ENCODE results near the gene NEURL1. TPM values are rescaled to one million over a fixed set of nuclear protein-coding genes. Genes with fewer than 3 reads are reported as not detected.
"Not testable (repeated sequence)": the region's sequence is repeated elsewhere in the genome, so short reads cannot be mapped to it uniquely, and the experiment has no call there.

NEURL1 gene
- total RNA-seq, 3 donors from 2014 or later = 15.9 to 68.7 (median 42.9) TPM

DNA sequence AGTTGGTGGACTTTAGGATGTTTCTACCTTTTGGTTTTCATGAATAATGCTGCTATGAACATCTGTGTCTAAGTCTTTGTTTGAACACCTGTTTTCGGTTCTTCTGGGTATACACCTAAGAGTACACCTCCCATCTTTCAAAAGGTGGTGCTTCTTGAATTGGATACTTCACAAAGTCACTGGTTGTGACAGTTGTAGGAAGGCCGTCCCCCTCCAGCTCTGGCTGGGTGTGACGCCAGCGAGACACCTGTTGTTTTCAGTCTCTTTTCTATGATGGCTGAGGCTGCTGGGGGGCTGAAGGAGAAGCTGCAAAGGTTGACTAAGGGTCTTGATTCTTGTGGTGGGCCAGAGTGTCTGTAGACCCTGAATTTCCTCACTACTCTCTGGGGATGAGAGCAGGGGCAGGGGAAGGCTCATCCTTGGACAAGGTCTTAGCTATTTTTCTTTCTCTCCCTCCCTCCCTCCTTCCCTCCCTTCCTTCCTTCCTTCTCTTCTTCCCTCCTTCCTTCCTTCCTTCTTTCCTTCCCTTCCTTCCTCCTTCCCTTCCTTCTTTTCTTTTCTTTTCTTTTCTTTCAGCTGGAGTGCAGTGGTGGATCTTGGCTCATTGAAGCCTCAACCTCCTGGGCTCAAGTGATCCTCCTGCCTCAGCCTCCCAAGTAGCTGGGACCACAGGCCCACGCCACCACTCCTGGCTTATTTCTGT, 5.6 kb downstream of the NEURL1 start:
- Histone ChIP-seq H3K4me3 (no peak overlapping the region), H3K36me3 (ENCODE audit: low read depth) (no peaks in the 10 kb centered on the region), H3K4me1 (ENCODE audit: low read depth) (peaks cover 6% of the 10 kb centered on the region), H3K9me3 (no peaks in the 10 kb centered on the region)
- no peak for DNase-seq
- peak; percentile 54 for ATAC-seq
- intact Hi-C loops (cut with DNase I, micrococcal nuclease) = no loop called here
- TF ChIP-seq CTCF (IDR thresholded peaks at IDR 0.05) = no peak

- no peak for TF ChIP-seq CTCF (IDR thresholded peaks at IDR 0.05)
- no peak for ATAC-seq
- Histone ChIP-seq H3K36me3 (ENCODE audit: low read depth) (no peaks in the 10 kb centered on the region), H3K9me3 (no peaks in the 10 kb centered on the region), H3K4me1 (ENCODE audit: low read depth) (no peaks in the 10 kb centered on the region), H3K4me3 (no peak overlapping the region)
- intact Hi-C loops (cut with DNase I, micrococcal nuclease) = no loop called here
- no peak for DNase-seq
Measured at GRCh38 chr10:103499881-103500280, 6.4 kb downstream of the NEURL1 start.

- Histone ChIP-seq H3K4me1 (ENCODE audit: low read depth) (peaks cover 2% of the 10 kb centered on the region), H3K9me3 (no peaks in the 10 kb centered on the region), H3K36me3 (ENCODE audit: low read depth) (no peaks in the 10 kb centered on the region), H3K4me3 (no peak overlapping the region)
- no peak for ATAC-seq
- DNase-seq = no peak
- intact Hi-C loops (cut with DNase I, micrococcal nuclease) = no loop called here
- TF ChIP-seq CTCF (IDR thresholded peaks at IDR 0.05) = no peak
Measured at GRCh38 chr10:103500481-103500880, 7.0 kb downstream of the NEURL1 start.

DNA sequence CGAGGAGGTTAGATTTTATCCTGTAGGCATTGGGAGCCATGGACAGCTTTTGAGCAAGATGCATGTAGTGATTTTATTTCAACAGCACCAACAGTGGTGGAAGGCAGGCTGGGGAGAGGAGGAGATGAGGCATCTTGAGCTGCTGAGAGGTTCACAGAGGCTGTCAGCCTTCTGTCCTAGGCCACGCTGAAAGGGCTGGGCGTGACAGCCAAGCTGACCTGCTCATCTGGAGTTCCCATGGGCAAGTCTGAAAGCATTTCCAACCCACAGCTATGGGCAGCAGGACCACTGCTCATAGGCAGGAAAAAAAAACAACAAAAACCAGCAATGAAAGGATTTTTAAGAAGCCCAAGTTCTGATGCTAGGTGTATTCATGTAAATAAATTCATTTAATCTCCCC, 7.7 kb downstream of the NEURL1 start:
- H3K4me1 ChIP-seq (ENCODE audit: low read depth) = peaks cover 2% of the 10 kb centered on the region
- ATAC-seq = no peak
- H3K36me3 ChIP-seq (ENCODE audit: low read depth) = no peaks in the 10 kb centered on the region
- H3K4me3 ChIP-seq = no peak overlapping the region
- TF ChIP-seq CTCF (IDR thresholded peaks at IDR 0.05) = no peak
- intact Hi-C loops (cut with DNase I, micrococcal nuclease) = no loop called here
- no peak for DNase-seq
- H3K9me3 ChIP-seq = no peaks in the 10 kb centered on the region

DNA sequence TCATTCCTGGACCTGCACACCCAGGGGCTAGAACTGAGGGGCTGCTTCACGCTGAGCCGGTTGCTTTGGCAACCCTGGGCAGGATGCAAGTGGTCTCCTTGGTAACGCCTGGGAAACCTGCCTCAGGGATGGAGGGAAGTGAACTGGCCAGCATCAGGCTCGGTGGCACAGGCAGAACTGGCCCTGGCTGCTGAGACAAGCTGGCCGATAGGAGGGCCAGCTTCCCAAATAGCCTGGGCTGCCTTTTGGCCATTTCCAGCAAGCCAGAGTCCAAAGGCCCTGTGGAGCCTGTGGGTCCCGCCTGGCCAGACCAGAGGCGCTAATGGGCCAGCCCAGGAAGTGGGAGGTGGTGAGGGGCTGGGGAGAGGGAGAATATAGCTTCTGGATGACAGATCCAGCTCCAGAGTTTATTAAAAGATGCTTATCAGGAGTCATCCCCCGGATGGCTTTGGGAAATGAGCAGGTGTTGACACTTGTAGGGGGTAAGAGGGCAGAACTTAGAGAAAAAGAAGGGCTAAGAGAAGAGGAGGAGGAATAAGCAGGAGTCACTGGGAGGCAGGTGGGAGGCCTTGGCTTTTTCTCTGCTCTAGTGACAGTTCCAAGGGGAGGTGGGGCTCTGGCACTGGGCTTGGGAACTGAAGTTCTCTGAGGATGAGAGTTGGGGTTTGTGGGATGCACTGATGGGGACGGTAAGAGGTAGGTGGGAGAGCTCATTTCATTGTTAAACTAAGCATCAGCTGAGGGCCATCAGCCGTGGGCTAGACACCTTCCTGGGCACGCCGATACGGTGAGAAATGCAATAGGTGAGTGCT, 9.6 kb downstream of the NEURL1 start:
- ATAC-seq = no peak
- intact Hi-C loops (cut with DNase I, micrococcal nuclease) = no loop called here
- no peaks in the 10 kb centered on the region for H3K36me3 ChIP-seq (ENCODE audit: low read depth)
- no peak for DNase-seq
- no peak for TF ChIP-seq CTCF (IDR thresholded peaks at IDR 0.05)
- H3K9me3 ChIP-seq = no peaks in the 10 kb centered on the region
- H3K4me1 ChIP-seq (ENCODE audit: low read depth) = peaks cover 2% of the 10 kb centered on the region
- no peak overlapping the region for H3K4me3 ChIP-seq

GRCh38 chr10:103503777-103504176, 10.3 kb downstream of the NEURL1 start:
- DNase-seq = not testable (repeated sequence)

More at GRCh38 chr10:103503777-103504176, 10.3 kb downstream of the NEURL1 start:
- H3K4me1 ChIP-seq (ENCODE audit: low read depth); H3K9me3 ChIP-seq; ATAC-seq; H3K36me3 ChIP-seq (ENCODE audit: low read depth); H3K4me3 ChIP-seq; intact Hi-C loops (cut with DNase I, micrococcal nuclease): not testable (repeated sequence)
